Trophoblast cell (in vitro differentiated cells and primary cell): Measurements from ENCODE around the gene CABP1.

Experiments
- DNase-seq, 2 donors: peaks; one replicate each; pipeline ENCODE4 v3.0.0-alpha.2; 2016
- H2AFZ ChIP-seq: 2 replicates; pipeline ENCODE4 v1.6.1; 2013; ENCODE audit warnings: low read length, moderate library complexity, mild to moderate bottlenecking; ENCODE audit not compliant: insufficient read depth, poor library complexity
- H2AK5ac ChIP-seq: 2 replicates; pipeline ENCODE4 v1.6.1; 2013; ENCODE audit warnings: mild to moderate bottlenecking, low read length
- H2BK120ac ChIP-seq: 2 replicates; pipeline ENCODE4 v1.6.1; 2013; ENCODE audit warnings: low read length, mild to moderate bottlenecking, moderate library complexity; ENCODE audit not compliant: insufficient read depth, poor library complexity
- H2BK12ac ChIP-seq: 2 replicates; pipeline ENCODE4 v1.6.1; 2013; ENCODE audit warnings: mild to moderate bottlenecking, low read length, moderate library complexity
- H2BK5ac ChIP-seq: 2 replicates; pipeline ENCODE4 v1.6.1; 2013; ENCODE audit warnings: low read length, low read depth, moderate library complexity, mild to moderate bottlenecking; ENCODE audit not compliant: poor library complexity
- H3K14ac ChIP-seq: 2 replicates; pipeline ENCODE4 v1.6.1; 2013; ENCODE audit warnings: mild to moderate bottlenecking, low read length
- H3K18ac ChIP-seq: 2 replicates; pipeline ENCODE4 v1.6.1; 2013; ENCODE audit warnings: mild to moderate bottlenecking, low read length
- H3K23ac ChIP-seq: 2 replicates; pipeline ENCODE4 v1.6.1; 2013; ENCODE audit warnings: low read length
- H3K27ac ChIP-seq: 2 replicates; pipeline ENCODE4 v1.5.1; 2013; ENCODE audit warnings: low read depth, mild to moderate bottlenecking, inconsistent platforms, low read length, moderate library complexity
- H3K27me3 ChIP-seq: 2 replicates; pipeline ENCODE4 v1.6.1; 2013; ENCODE audit warnings: inconsistent platforms, mild to moderate bottlenecking, low read length, moderate library complexity; ENCODE audit not compliant: insufficient read depth
- H3K36me3 ChIP-seq, 2 experiments: 1 replicate in 1 of 2; 2 replicates in 1 of 2; pipeline ENCODE4 v1.6.1; 2013; ENCODE audit warnings: low read length in 2 of 2, mild to moderate bottlenecking in 2 of 2, moderate library complexity in 1 of 2; ENCODE audit not compliant: insufficient read depth in 2 of 2, control insufficient read depth in 1 of 2
- H3K4ac ChIP-seq: 2 replicates; pipeline ENCODE4 v1.6.1; 2013; ENCODE audit warnings: low read depth, mild to moderate bottlenecking, low read length, moderate library complexity
- H3K4me1 ChIP-seq, 2 experiments: 1 replicate in 1 of 2; 2 replicates in 1 of 2; pipeline ENCODE4 v1.6.1; 2013; ENCODE audit warnings: low read length in 2 of 2, mild to moderate bottlenecking in 2 of 2, moderate library complexity in 1 of 2; ENCODE audit not compliant: insufficient read depth in 2 of 2, control insufficient read depth in 1 of 2
- H3K4me2 ChIP-seq: 2 replicates; pipeline ENCODE4 v1.6.1; 2013; ENCODE audit warnings: inconsistent platforms, mild to moderate bottlenecking, low read length, moderate library complexity
- H3K4me3 ChIP-seq: 2 replicates; pipeline ENCODE4 v1.5.1; 2013; ENCODE audit warnings: mild to moderate bottlenecking, low read depth, low read length, inconsistent platforms
- H3K79me1 ChIP-seq: one replicate; pipeline ENCODE4 v1.6.1; 2013; ENCODE audit warnings: low read length
- H3K79me2 ChIP-seq: 2 replicates; pipeline ENCODE4 v1.6.1; 2013; ENCODE audit warnings: low read length, mild to moderate bottlenecking; ENCODE audit not compliant: control insufficient read depth, insufficient read depth, poor library complexity
- H3K9ac ChIP-seq: 2 replicates; pipeline ENCODE4 v1.6.1; 2013; ENCODE audit warnings: mild to moderate bottlenecking, low read length
- H3K9me3 ChIP-seq: 2 replicates; pipeline ENCODE4 v1.6.1; 2013; ENCODE audit warnings: low read depth, mild to moderate bottlenecking, control low read depth, inconsistent platforms, low read length; ENCODE audit not compliant: insufficient read depth
- H4K12ac ChIP-seq: 2 replicates; pipeline ENCODE4 v1.6.1; 2013; ENCODE audit warnings: low read depth, mild to moderate bottlenecking, low read length, moderate library complexity
- H4K8ac ChIP-seq: 2 replicates; pipeline ENCODE4 v1.6.1; 2013; ENCODE audit warnings: low read depth, mild to moderate bottlenecking, low read length, moderate library complexity
- H4K91ac ChIP-seq: one replicate; pipeline ENCODE4 v1.6.1; 2013; ENCODE audit warnings: low read depth, mild to moderate bottlenecking, low read length, moderate library complexity
- WGBS: extraction: QIAGEN DNeasy Blood & Tissue Kit; methylation state at CpG from one replicate; pipeline ENCODE4 v1.1.7; 2013; ENCODE audit warnings: missing lambda C conversion rate; ENCODE audit not compliant: insufficient read length, insufficient coverage; ENCODE audit errors: extremely low coverage; 5-methylcytosine and 5-hydroxymethylcytosine counted together

The CABP1 gene

DNA sequence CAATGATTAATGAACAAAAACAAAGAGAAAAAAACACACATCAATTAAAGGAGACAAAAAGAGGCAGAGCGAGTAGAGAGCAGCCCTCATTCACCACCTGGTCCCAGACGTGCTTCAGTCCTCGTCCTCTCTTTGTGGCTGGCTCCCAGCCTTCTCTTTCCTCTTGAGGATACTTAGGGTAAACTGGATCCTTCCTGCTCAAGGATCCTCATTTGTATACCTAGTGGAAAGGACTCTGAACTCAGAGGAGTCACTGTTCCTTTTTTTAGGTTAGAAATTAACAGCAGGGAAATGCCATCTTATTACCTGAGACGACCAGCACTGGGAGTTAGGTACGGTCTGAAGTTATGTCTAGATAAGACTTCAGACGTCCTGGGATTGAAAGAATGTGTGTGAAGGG is 56.2 kb downstream of the CABP1 start:
- no peak overlapping the region for H2BK5ac ChIP-seq
- H2AK5ac ChIP-seq: no peak overlapping the region
- H3K23ac ChIP-seq: no peak overlapping the region

DNA sequence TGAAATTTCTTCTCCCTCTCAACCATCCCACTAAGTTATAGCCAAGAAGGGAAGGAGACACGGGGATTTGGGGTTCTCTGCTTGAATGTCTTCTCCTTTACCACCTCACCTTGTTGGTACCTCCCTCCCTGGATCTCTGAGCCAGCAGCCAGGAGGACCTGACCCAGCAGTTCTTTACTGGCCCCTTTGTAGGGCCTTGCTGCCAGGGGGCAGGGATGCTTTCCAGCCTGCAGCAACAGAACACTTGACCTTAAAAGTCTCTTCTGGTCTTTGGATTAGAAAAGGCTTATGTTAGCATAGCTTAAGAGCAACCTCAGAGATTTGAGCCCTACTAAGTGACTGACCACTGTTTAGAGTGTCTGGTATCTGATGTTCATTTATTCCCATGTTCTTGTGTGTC is 56.9 kb downstream of the CABP1 start:
- H2BK5ac ChIP-seq: no peak overlapping the region
- H3K23ac ChIP-seq: no peak overlapping the region
- no peak overlapping the region for H4K8ac ChIP-seq
- DNase-seq: no peak
- H2AK5ac ChIP-seq: no peak overlapping the region
- H4K12ac ChIP-seq: no peak overlapping the region
- no peak overlapping the region for H2AFZ ChIP-seq
- H3K27me3 ChIP-seq: no peaks in the 10 kb centered on the region
- H3K79me2 ChIP-seq: no peaks in the 10 kb centered on the region
- H3K36me3 ChIP-seq: peaks cover 41 to 78% of the 10 kb centered on the region in 2 experiments
- H3K4me3 ChIP-seq: no peak overlapping the region
- no peak overlapping the region for H3K9ac ChIP-seq
- no peaks in the 10 kb centered on the region for H3K9me3 ChIP-seq
- no peaks in the 10 kb centered on the region for H3K4me1 ChIP-seq
- no peak overlapping the region for H3K4me2 ChIP-seq
- no peak overlapping the region for H3K14ac ChIP-seq
- H2BK120ac ChIP-seq: no peak overlapping the region
- no peak overlapping the region for H4K91ac ChIP-seq
- no peak overlapping the region for H2BK12ac ChIP-seq
- no peak overlapping the region for H3K18ac ChIP-seq
- no peaks in the 10 kb centered on the region for H3K79me1 ChIP-seq
- no peak overlapping the region for H3K27ac ChIP-seq
- H3K4ac ChIP-seq: no peak overlapping the region
- WGBS: no CpG with 5 or more reads among the region's 1 CpG

More for the DNA sequence above, 56.2 kb downstream of the CABP1 start:
- no peak overlapping the region for H3K4me2 ChIP-seq
- H3K9me3 ChIP-seq: no peaks in the 10 kb centered on the region
- no peak overlapping the region for H3K18ac ChIP-seq
- H2BK120ac ChIP-seq: no peak overlapping the region
- H3K36me3 ChIP-seq: peaks cover 40 to 71% of the 10 kb centered on the region in 2 experiments
- H2AFZ ChIP-seq: no peak overlapping the region
- H3K4me3 ChIP-seq: no peak overlapping the region
- DNase-seq: no peak
- no peak overlapping the region for H4K8ac ChIP-seq
- no peak overlapping the region for H3K14ac ChIP-seq
- H4K12ac ChIP-seq: no peak overlapping the region
- H4K91ac ChIP-seq: no peak overlapping the region
- H3K4ac ChIP-seq: no peak overlapping the region
- H2BK12ac ChIP-seq: no peak overlapping the region
- no peak overlapping the region for H3K27ac ChIP-seq
- no peaks in the 10 kb centered on the region for H3K79me2 ChIP-seq
- H3K27me3 ChIP-seq: no peaks in the 10 kb centered on the region
- no CpG with 5 or more reads among the region's 6 CpGs for WGBS
- H3K9ac ChIP-seq: no peak overlapping the region
- H3K4me1 ChIP-seq: no peaks in the 10 kb centered on the region
- no peaks in the 10 kb centered on the region for H3K79me1 ChIP-seq

DNA sequence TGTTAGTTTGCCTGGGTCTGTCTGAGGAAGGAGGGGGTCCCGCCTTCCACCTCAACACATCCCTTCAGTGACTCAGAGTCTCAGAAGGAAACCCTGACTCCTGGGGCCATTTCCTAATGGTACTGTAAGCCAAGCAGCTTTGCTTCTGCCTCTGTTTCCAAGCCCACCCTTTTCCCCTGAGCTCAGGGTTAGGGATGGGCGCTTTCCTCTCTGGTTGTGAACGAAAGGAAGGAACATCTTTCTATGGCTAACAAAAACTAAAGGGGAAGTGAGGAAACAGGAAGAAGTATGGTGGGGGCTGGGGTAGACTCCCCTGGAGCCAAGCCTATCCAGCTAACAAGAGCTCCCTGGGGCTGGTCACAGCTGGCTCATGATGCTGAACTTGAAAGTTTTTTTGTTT is 58.2 kb downstream of the CABP1 start:
- Histone ChIP-seq H3K79me2 (no peaks in the 10 kb centered on the region), H3K14ac (no peak overlapping the region), H3K4me1 (no peaks in the 10 kb centered on the region), H3K27me3 (no peaks in the 10 kb centered on the region), H3K27ac (no peak overlapping the region), H3K18ac (no peak overlapping the region), H2BK5ac (no peak overlapping the region), H3K4ac (no peak overlapping the region), H4K12ac (no peak overlapping the region), H2BK120ac (no peak overlapping the region), H3K4me2 (no peak overlapping the region), H3K23ac (no peak overlapping the region), H2AK5ac (no peak overlapping the region), H3K36me3 (peaks cover 45 to 85% of the 10 kb centered on the region in 2 experiments), H4K91ac (no peak overlapping the region), H3K9me3 (no peaks in the 10 kb centered on the region), H2BK12ac (no peak overlapping the region), H3K9ac (no peak overlapping the region), H3K4me3 (no peak overlapping the region), H2AFZ (no peak overlapping the region), H4K8ac (no peak overlapping the region), H3K79me1 (no peaks in the 10 kb centered on the region)
- no peak for DNase-seq
- WGBS: no CpG with 5 or more reads among the region's 3 CpGs

DNA sequence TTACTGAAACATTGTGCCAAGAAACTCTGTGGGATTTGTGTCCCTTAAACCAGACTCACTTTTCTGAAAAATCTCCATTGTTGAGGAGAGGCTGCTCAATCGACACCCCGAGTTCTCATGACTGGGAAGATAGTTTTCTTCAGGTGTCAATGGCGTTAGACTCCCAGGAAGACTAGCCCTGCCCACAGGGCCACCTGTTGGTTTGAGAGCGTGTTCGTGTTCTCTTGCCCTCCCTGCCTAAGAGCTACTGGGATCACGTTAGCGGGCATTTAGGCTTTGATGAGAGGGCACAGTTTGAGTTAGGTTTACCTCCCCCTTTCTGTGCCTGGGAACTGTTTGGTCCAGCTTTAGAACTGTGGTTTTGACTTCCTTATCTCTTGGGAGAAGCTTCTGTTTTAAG is 59.1 kb downstream of the CABP1 start:
- no peaks in the 10 kb centered on the region for H3K79me1 ChIP-seq
- H3K4me2 ChIP-seq: no peak overlapping the region
- H3K4me3 ChIP-seq: no peak overlapping the region
- no peaks in the 10 kb centered on the region for H3K9me3 ChIP-seq
- H2BK5ac ChIP-seq: no peak overlapping the region
- DNase-seq: no peak
- no peak overlapping the region for H4K12ac ChIP-seq
- no peak overlapping the region for H3K27ac ChIP-seq
- no peak overlapping the region for H3K9ac ChIP-seq
- no peak overlapping the region for H3K18ac ChIP-seq
- no peaks in the 10 kb centered on the region for H3K4me1 ChIP-seq
- no peak overlapping the region for H4K91ac ChIP-seq
- H3K14ac ChIP-seq: no peak overlapping the region
- no peak overlapping the region for H2AK5ac ChIP-seq
- H2BK120ac ChIP-seq: no peak overlapping the region
- no peaks in the 10 kb centered on the region for H3K27me3 ChIP-seq
- H4K8ac ChIP-seq: no peak overlapping the region
- no peaks in the 10 kb centered on the region for H3K79me2 ChIP-seq
- WGBS: no CpG with 5 or more reads among the region's 7 CpGs
- H3K4ac ChIP-seq: no peak overlapping the region
- H2BK12ac ChIP-seq: no peak overlapping the region
- no peak overlapping the region for H3K23ac ChIP-seq
- H3K36me3 ChIP-seq: peaks cover 40 to 77% of the 10 kb centered on the region in 2 experiments
- H2AFZ ChIP-seq: no peak overlapping the region
